ENCODE measurements around the gene CLEC20A. TPM values are rescaled to one million over a fixed set of nuclear protein-coding genes. Genes with fewer than 3 reads are reported as not detected.

The CLEC20A gene
- total and polyA plus RNA-seq, 9 of the 15 experiments (the other 6 are each of a cell fraction or from before 2014, with no cell fraction given): not detected

GRCh38 chr1:178486100-178487069 is 10.4 kb downstream of the CLEC20A start (continued):
- TF ChIP-seq ZBTB40 (IDR thresholded peaks at IDR 0.05) (no peak), ZBTB40 (CRISPR knock-in tag; IDR thresholded peaks at IDR 0.05) (no peak)

Data from K562 (cell line).